GM12872 (cell line): Measurements from ENCODE around the gene KCNK3.

Experiments used
- CTCF ChIP-seq: IDR thresholded peaks from 3 replicates; pipeline ENCODE4 v1.5.1; 2011; ENCODE audit warnings: low read depth, mild to moderate bottlenecking, low read length, moderate library complexity; ENCODE audit not compliant: insufficient read depth

KCNK3 gene

GRCh38 chr2:26723991-26724750, 31.6 kb downstream of the KCNK3 start:
- no peak for TF ChIP-seq CTCF

- no peak for TF ChIP-seq CTCF
These were observed 32.4 kb downstream of the KCNK3 start for GRCh38 chr2:26724784-26725520.

GRCh38 chr2:26725521-26725820, 32.9 kb downstream of the KCNK3 start:
- TF ChIP-seq CTCF: no peak

GRCh38 chr2:26726228-26726627, 33.7 kb downstream of the KCNK3 start:
- TF ChIP-seq CTCF: no peak

- peak; percentile 26; the same call in 2 of the 3 replicates for TF ChIP-seq CTCF
These were observed 35.4 kb downstream of the KCNK3 start for GRCh38 chr2:26727641-26728561.

GRCh38 chr2:26729311-26729710, 36.8 kb downstream of the KCNK3 start:
- TF ChIP-seq CTCF: no peak

GRCh38 chr2:26730549-26731344, 38.2 kb downstream of the KCNK3 start:
- no peak for TF ChIP-seq CTCF
